Suppressor macrophage treated with lipopolysaccharide for 4 hours (primary cell): Measurements from ENCODE around the gene PRKCB.
"Not testable (repeated sequence)": the region's sequence is repeated elsewhere in the genome, so short reads cannot be mapped to it uniquely, and the experiment has no call there.

Experiments used
- DNase-seq: peaks from one replicate; pipeline ENCODE4 v3.0.0-alpha.2; 2020

The PRKCB gene

DNA sequence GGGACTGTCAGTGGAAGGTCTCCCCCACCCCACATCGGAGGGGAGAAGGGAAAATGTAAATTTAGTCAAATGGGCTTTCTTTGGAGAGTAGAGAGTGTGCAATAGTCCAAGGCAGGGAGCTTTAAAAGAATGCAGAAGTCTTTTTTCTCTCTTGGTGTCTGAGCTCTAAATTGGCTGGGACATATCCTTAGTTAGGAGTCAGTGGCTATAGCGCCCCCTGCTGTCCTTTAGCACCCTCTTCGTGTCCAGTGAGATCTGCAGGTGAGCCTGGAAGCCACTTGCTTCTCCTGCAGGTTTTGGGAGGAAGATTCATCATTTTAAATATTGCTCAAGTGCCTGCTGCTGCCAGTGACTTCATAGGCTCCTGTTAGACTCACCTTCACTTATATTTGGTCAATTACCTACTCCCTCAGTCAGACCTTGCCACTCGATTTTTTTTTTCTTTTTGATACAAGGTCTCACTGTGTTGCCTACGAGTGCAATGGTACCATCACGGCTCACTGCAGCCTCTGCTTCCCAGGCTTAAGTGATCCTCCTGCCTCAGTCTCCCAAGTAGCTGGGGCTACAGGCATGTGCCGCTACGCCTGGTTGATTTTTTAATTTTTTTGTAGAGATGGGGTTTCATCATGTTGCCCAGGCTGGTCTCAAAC, 174.8 kb downstream of the PRKCB start:
- peak; percentile 93 for DNase-seq

- no peak for DNase-seq
Observed at GRCh38 chr16:24011237-24011636, 175.5 kb downstream of the PRKCB start.

- DNase-seq: no peak
Observed at GRCh38 chr16:24013054-24013636, 177.4 kb downstream of the PRKCB start.

DNA sequence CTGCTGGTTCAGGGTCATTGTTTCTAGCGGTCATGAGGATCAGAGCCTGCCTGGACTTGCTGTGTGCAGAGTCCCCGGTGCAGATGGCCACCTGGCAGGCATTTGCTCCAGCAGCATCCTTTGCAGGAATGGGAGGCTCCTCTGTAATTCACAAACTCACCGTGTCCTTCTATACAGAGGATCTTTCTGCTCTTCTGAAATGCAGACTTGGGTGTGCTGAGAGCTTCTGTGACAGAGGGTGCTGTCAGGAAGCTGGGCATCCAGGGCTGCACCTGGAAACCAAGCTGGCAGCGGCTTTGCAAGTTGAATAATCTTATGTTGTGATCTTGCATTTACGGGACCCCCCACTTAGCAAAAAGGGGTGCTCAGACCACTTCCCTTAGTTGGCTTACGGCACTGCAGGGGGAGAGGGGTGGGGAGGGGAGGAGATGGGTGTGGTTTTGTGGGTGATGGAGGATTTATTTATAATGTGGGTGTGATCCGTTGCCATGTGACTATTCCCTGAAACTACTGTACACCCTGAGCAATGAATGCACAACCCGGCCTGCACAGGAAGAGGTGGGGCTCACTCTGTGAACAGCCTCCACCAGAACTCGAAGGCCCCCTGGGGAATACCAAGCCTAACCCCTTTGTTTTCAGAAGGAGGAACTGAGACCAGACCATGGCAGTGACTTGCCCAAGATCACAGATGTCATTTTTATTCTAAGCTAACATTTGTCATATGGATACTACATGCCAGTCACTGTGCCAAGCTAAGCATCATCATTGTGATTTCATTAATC, 178.3 kb downstream of the PRKCB start:
- peak; percentile 93 for DNase-seq

GRCh38 chr16:24014955-24015354, 179.2 kb downstream of the PRKCB start:
- not testable (repeated sequence) for DNase-seq

DNA sequence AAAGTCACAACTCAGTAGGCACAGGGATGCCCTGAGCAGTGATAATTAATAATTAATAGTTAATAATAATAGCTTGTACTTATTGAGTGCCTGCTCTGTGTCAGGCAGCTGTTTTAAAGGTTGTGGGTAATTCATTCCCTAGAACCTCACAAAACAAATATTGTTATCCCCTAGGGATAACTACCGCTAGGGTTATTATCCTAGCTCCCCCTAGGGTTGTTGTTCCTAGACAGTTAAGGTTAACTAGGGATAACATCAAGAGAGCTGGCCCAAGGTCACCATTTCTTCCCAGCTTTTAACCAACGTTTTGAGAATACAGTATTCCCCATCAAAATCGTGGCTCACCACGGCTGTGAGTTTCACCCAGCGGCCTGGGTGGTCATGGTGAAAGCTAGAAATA, 180.1 kb downstream of the PRKCB start:
- DNase-seq: no peak

- DNase-seq: no peak
Observed at GRCh38 chr16:24018485-24018884, 182.7 kb downstream of the PRKCB start.

- DNase-seq: no peak
Observed at GRCh38 chr16:24022797-24023196, 187.0 kb downstream of the PRKCB start.

- no peak for DNase-seq
Observed at GRCh38 chr16:24023621-24024020, 187.8 kb downstream of the PRKCB start.

DNA sequence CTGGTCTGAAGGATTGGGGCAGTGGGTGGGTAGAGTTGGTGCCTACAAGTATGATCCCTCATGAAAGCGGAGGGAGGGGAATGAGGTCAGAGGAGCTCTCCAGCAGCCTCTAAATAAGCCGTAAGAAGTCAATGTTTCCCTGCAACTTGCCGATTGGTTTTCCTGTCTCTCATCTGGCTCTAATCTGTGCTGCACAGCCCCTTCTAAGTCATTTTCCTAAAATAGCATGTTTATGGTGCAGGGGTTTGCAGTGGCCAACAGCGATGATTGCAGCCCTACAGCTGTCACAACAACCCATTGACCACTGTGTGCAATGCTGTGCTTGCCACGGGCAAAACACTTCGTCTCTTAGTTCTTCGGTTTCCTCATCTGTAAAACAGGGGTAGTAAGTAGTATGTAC, 189.2 kb downstream of the PRKCB start:
- no peak for DNase-seq

GRCh38 chr16:24027466-24027865, 191.7 kb downstream of the PRKCB start:
- DNase-seq: no peak

DNA sequence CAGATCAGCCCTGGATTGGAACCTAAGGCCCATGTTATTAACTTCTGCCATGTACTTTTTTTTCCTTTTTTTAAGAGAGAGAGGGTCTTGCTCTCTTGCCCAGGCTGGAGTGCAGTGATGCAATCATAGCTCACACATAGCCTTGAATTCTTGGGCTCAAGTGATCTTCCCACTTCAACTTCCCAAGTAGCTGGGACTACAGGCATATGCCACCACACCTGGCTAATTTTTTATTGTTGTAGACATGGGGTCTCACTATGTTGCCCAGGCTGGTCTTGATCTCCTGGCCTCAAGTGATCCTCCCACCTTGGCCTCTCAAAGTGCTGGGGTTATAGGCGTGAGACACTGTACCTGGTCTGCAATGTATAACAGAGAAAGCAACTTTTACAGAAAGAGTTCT, 194.1 kb downstream of the PRKCB start:
- not testable (repeated sequence) for DNase-seq

DNA sequence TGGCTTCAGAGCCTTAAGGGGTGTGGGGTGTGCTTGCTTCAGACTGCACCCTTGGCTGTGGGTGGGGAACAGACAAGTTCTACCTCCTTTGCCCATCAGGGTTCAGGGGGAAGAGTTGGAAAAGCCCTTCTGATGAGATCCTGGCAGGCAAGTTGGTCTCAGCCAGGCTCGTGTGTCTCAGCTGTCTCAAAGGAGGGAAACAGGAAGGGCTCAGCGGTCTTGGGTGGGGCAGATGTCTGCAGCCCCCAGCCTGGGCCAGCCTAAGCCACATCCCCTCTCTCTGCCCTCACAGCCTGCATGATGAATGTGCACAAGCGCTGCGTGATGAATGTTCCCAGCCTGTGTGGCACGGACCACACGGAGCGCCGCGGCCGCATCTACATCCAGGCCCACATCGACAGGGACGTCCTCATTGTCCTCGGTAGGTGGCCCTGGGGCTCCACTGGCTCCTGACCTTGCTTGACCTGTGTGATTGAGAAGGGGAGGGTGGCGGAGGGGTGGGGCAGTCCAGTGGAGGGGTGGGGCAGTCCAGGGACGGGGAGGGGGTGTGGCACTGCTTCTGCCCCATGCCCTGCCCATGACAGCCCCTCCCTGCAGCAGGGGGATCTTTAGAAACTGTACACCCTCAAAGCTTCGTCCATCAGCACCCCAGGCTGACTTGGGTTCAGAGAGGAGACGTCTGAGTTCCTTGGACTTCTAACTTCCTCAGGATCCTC, 199.5 kb downstream of the PRKCB start:
- DNase-seq: peak; percentile 29

GRCh38 chr16:24036038-24036543, 200.3 kb downstream of the PRKCB start:
- DNase-seq: no peak

DNA sequence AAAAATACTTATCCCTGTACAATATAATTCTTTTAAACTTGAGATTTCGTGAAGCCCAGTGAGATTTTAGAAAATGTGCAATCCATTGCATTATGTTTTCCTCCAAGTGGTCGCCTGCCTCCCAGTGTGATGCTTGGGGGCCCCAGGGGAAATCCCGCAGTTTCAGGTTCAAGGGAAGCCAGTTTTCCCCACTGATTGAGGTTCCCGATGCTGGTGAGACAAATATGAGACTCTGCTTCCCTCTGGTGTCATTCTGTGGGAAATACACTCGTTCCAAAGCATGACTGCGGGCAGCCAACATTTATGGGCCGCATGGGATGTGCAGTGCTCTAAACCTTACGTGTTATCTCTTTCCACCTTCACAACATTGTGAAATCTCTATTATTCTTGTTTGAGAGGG, 200.8 kb downstream of the PRKCB start:
- DNase-seq: peak; percentile 70

- no peak for DNase-seq
Observed at GRCh38 chr16:24037335-24037734, 201.6 kb downstream of the PRKCB start.

- peak; percentile 77 for DNase-seq
Observed at GRCh38 chr16:24041834-24042631, 206.2 kb downstream of the PRKCB start.

DNA sequence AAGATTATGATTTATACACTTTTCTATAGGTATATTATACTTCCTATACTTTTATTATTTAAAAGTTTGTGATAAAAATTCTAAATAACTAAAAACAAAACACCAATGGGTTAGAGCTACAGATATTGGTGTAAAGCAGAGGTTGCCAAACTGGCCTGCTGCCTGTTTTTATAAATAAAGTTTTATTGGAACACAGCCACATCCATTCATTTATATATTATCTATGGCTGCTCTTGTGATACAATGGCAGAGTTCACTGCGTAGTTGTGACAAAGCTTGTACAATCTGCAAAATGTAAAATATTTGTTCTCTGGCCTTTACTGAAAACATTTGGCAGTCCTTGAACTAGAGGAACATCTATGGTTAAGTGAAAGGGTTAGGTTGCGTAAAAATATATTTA, 208.7 kb downstream of the PRKCB start:
- DNase-seq: no peak

DNA sequence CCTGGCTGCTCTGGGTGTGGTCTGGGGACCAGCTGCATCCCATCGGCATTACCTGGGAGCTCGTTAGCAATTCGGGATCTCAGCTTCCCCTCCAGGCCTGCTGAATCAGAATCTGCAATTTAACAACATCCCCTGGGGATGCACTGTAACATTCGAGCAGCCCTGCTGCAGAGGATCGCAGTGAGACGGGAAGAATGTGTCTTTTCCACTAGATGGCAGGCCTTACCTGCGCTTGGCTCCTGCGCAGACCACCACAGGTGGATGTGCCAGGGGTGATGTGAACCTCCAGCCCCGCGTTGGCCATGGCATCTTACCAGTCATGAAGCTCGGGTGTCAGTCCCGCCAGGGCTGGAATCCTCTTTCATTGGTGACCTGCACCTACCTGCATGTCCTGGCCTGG, 209.9 kb downstream of the PRKCB start:
- no peak for DNase-seq

DNA sequence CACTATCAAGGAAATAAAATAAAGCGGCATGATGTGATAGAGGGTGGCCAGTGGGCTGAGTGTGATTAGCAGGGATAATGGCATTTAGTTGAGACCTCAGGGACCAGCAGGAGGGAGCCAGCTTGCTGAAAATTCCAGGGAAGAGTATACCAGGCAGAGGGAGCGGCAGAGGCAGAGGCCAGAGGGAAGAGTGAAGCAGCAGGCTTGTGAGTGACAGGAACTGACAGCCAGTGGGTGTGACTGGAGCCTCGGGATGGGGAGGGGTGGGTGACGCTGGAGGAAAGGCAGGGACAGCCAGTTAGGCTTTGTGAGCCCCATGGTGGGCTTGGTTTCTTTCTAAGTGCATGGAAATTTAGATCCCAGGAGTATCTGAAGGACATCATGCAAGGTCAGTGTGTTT, 210.7 kb downstream of the PRKCB start:
- DNase-seq: no peak

DNA sequence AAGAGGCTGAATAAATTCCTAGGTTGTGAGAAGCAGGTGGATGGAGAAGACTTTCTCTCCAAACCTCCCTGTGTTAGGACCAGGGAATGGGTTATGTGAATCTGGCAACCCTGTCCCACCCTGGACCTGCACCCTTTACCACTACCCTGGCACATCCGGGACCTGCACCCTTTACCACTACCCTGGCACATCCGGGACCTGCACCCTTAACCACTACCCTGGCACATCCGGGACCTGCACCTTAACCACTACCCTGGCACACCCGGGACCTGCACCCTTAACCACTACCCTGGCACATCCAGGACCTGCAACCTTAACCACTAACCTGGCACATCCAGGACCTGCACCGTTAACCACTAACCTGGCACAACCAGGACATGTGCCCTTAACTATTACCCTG, 213.3 kb downstream of the PRKCB start:
- no peak for DNase-seq

- no peak for DNase-seq
Observed at GRCh38 chr16:24051125-24051524, 215.3 kb downstream of the PRKCB start.
